Caco-2 (cell line): ENCODE data around the gene DCTN4. TPM values are rescaled to one million over a fixed set of nuclear protein-coding genes. Genes with fewer than 3 reads are reported as not detected.

Experiments used
- Bru-seq: library from RNA; stranded (reverse); fragments of 400-500 nt; gene quantifications from one replicate; lab custom pipeline; 2021; lab: Mats Ljungman, UMichigan
- BruChase-seq, 2 experiments: library from RNA; stranded (reverse); fragments of 400-500 nt; gene quantifications; one replicate each; lab custom pipeline; 2021; lab: Mats Ljungman, UMichigan
- BruUV-seq: library from RNA; stranded (reverse); fragments of 400-500 nt; replicated peaks from 2 replicates; lab custom pipeline; 2021; lab: Mats Ljungman, UMichigan
- CTCF ChIA-PET: fragments of 300-600 bp; sonication (Branson Sonifier 250); formaldehyde crosslinking; loops from one replicate; lab custom pipeline; 2022; ENCODE audit warnings: antibody characterized with exemption; lab: Charles Lee
- POLR2A ChIA-PET: fragments of 300-600 bp; sonication (Branson Sonifier 250); formaldehyde crosslinking; loops from one replicate; lab custom pipeline; 2022; ENCODE audit warnings: antibody characterized with exemption; lab: Charles Lee
- DNase-seq, 2 experiments: peaks; one replicate each; pipeline versions ENCODE4 v3.0.0 to v3.0.0-alpha.2; 2020 to 2022
- H3K27me3 ChIP-seq: replicated peaks from 2 replicates; pipeline ENCODE4 v1.6.0; 2011; ENCODE audit warnings: low read length; ENCODE audit not compliant: control insufficient read depth, insufficient read depth
- H3K36me3 ChIP-seq: 2 replicates; pipeline ENCODE4 v1.5.1; 2011; ENCODE audit warnings: low read length; ENCODE audit not compliant: control insufficient read depth, insufficient read depth
- H3K4me1 ChIP-seq: fragments of 250-450 bp; sonication (Bioruptor Pico); 2 replicates; pipeline ENCODE4 v1.5.1; 2020; ENCODE audit warnings: mild to moderate bottlenecking
- H3K4me3 ChIP-seq: 2 replicates; pipeline ENCODE4 v1.5.1; 2011; ENCODE audit warnings: low read depth, mild to moderate bottlenecking, control low read depth, low read length
- H3K9me3 ChIP-seq: fragments of 250-450 bp; sonication (Bioruptor Pico); 2 replicates; pipeline ENCODE4 v1.5.1; 2020; ENCODE audit warnings: mild to moderate bottlenecking, moderate library complexity
- H3K27ac Mint-ChIP-seq: one replicate; pipeline ENCODE4 v1.8.0; 2022; ENCODE audit warnings: mixed read lengths; ENCODE audit not compliant: unreplicated experiment
- H3K27me3 Mint-ChIP-seq: one replicate; pipeline ENCODE4 v1.8.0; 2022; ENCODE audit warnings: mixed read lengths; ENCODE audit not compliant: insufficient read depth, unreplicated experiment
- H3K36me3 Mint-ChIP-seq: one replicate; pipeline ENCODE4 v1.8.0; 2022; ENCODE audit warnings: mild to moderate bottlenecking, mixed read lengths; ENCODE audit not compliant: insufficient read depth, unreplicated experiment
- H3K4me1 Mint-ChIP-seq: one replicate; pipeline ENCODE4 v1.8.0; 2022; ENCODE audit warnings: low read depth, mixed read lengths; ENCODE audit not compliant: unreplicated experiment
- H3K4me3 Mint-ChIP-seq: one replicate; pipeline ENCODE4 v1.8.0; 2022; ENCODE audit warnings: mild to moderate bottlenecking, moderate library complexity, mixed read lengths; ENCODE audit not compliant: unreplicated experiment
- H3K9me3 Mint-ChIP-seq: one replicate; pipeline ENCODE4 v1.8.0; 2022; ENCODE audit warnings: mixed read lengths; ENCODE audit not compliant: unreplicated experiment
- intact Hi-C: fragments of 100-400 bp; cut with micrococcal nuclease; formaldehyde crosslinking; loops from one replicate; pipeline ENCODE4 v1.10.0; 2022; ENCODE audit not compliant: unreplicated experiment
- long read RNA-seq: library from polyadenylated mRNA; stranded (forward); transcript quantifications from one replicate; pipeline ENCODE4 v2.0.0, GENCODE V29; 2022
- total RNA-seq: library from RNA; stranded (reverse); gene quantifications from 2 replicates; pipeline ENCODE4 v1.2.3, GENCODE V29; 2022
- TF ChIP-seq, protein P1 (sequence below), 2 experiments: fragments of 200-600 bp in 1 of 2; IDR thresholded peaks; 1 replicate in 1 of 2; 2 replicates in 1 of 2; pipeline versions ENCODE4 v1.5.1 to v1.8.0; 2011 to 2022; ENCODE audit warnings: antibody characterized with exemption in 1 of 2, control low read depth in 1 of 2, inconsistent platforms in 1 of 2, low read depth in 1 of 2, low read length in 1 of 2, mild to moderate bottlenecking in 1 of 2, moderate library complexity in 1 of 2; ENCODE audit not compliant: insufficient read depth in 1 of 2, severe bottlenecking in 1 of 2, unreplicated experiment in 1 of 2

DCTN4 gene
- total RNA-seq (55.8 and 62.2 TPM in 2 replicates), Bru-seq, nascent RNA (percentile 92 among the genes with signal in this experiment), BruChase-seq, experiment 1, labeled RNA remaining after a 2-hour chase (percentile 90 among the genes with signal in this experiment), BruChase-seq, experiment 2, labeled RNA remaining after a 6-hour chase (percentile 88 among the genes with signal in this experiment)
- long read RNA-seq, full-length matches to known transcripts: 12 of 33 reads
- long read RNA-seq, partial matches to known transcripts: 4 of 33 reads
- long read RNA-seq, other reads (novel, unspliced or antisense): 17 of 33 reads

DNA sequence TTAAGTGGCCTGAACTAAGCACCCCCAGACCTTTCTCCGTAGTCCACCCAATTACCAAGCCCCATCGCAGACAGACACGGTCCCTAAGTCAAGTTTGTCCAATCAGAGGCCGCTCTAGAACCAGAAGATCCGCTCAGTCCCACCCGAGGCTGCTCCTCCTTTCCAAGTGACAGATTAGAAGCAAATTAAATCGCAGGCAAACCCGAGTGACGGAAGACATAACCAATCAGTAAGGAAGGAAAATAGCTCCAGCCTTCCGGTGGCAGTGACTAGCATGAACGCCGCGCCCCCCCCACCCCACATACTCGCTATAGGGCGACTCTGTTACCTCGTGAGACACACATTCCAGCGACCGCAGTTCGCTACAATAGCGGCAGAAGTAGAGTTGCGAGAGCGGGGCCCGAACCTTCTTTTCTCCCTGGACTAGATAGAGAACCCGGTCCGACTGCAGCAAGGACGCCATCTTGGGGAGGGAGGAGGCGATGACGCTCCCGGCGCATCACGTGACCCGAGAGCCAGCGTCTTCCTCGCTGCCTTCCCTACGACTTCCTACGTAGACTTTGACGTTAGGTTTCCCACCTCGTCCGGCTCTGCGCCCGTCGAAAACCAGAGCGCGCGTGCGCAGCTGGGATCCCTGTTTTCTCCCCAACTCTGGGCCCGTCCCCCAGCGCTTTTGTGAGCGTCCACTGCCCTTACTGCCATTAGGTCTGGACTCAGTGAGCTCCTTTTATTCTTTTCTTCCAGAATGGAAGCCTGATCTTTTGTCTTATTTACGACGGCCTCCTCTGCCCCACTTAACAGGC lies at the start of gene DCTN4:
TSS of gene DCTN4 (minus strand) at position 487 of the 803 bp plus-strand sequence. CDS start at position 463, 24 bp downstream.
- ChIA-PET CTCF (interaction anchor here (0.8 to 1.3 kb wide), 7 partner anchors 20 to 88 kb away, joined by 3 to 10 read pairs (median 4); partner anchors contain the start of genes RBM22 and SMIM3), POLR2A (interaction anchor here (0.5 to 2.5 kb wide), 9 partner anchors 20 to 999 kb away, joined by 3 to 26 read pairs (median 4); partner anchors contain the start of genes GM2A, RBM22, RPS14 and SMIM3)
- BruUV-seq: no TSS peak
- peaks cover 7% of the 10 kb centered on the region for H3K9me3 Mint-ChIP-seq
- TF ChIP-seq, protein P1, sequence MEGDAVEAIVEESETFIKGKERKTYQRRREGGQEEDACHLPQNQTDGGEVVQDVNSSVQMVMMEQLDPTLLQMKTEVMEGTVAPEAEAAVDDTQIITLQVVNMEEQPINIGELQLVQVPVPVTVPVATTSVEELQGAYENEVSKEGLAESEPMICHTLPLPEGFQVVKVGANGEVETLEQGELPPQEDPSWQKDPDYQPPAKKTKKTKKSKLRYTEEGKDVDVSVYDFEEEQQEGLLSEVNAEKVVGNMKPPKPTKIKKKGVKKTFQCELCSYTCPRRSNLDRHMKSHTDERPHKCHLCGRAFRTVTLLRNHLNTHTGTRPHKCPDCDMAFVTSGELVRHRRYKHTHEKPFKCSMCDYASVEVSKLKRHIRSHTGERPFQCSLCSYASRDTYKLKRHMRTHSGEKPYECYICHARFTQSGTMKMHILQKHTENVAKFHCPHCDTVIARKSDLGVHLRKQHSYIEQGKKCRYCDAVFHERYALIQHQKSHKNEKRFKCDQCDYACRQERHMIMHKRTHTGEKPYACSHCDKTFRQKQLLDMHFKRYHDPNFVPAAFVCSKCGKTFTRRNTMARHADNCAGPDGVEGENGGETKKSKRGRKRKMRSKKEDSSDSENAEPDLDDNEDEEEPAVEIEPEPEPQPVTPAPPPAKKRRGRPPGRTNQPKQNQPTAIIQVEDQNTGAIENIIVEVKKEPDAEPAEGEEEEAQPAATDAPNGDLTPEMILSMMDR (IDR thresholded peaks at IDR 0.05; ENCODE audit: insufficient read depth in 1 of 2, low read depth in 1 of 2, low read length in 1 of 2, severe bottlenecking in 1 of 2, unreplicated experiment in 1 of 2): no peak
- peaks cover 7% of the 10 kb centered on the region for H3K4me1 ChIP-seq
- peaks cover 8% of the 10 kb centered on the region for H3K4me1 Mint-ChIP-seq
- intact Hi-C loops: loop anchor here (1.0 to 10.0 kb wide), 3 partner anchors 18 to 304 kb away; partner anchors contain the start of gene SMIM3
- peak within 1 kb of the TSS; percentile 67 for H3K4me3 ChIP-seq
- H3K4me3 Mint-ChIP-seq: no peak within 1 kb of the TSS
- H3K27me3 ChIP-seq: no peaks in the 10 kb centered on the region
- DNase-seq: peak; percentile 94 to 97
- H3K36me3 ChIP-seq: peaks cover 6% of the 10 kb centered on the region
- peaks cover 30% of the 10 kb centered on the region for H3K36me3 Mint-ChIP-seq
- no peaks in the 10 kb centered on the region; the same call in 1 of the 2 replicates for H3K9me3 ChIP-seq
- H3K27ac Mint-ChIP-seq: no peak within 1 kb of the TSS
- H3K27me3 Mint-ChIP-seq: no peaks in the 10 kb centered on the region

DNA sequence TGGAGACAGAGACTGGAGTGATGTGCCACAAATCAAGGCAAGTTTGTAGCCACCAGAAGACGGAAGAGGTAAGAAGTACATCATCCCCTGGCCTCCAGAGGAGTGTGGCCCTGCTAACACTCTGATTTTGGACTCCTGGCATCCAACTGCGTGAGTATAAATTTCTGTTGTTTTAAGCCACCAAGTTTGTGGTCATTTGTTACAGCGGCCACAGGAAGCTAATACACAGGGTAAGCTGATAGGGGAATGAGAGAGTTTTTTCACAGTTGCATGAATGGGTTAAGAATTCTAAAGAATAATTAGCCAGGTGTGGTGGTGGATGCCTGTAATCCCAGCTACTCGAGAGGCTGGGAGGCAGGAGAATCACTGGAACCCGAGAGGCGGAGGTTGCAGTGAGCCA lies 45.6 kb upstream of the DCTN4 start:
- Mint-ChIP-seq H3K9me3 (peaks cover 59% of the 10 kb centered on the region), H3K27ac (no peak overlapping the region), H3K36me3 (peaks cover 6% of the 10 kb centered on the region), H3K4me1 (peaks cover 15% of the 10 kb centered on the region), H3K27me3 (no peaks in the 10 kb centered on the region), H3K4me3 (no peak overlapping the region)
- Histone ChIP-seq H3K27me3 (no peaks in the 10 kb centered on the region), H3K4me3 (no peak overlapping the region), H3K4me1 (peaks cover 17% of the 10 kb centered on the region), H3K36me3 (no peaks in the 10 kb centered on the region), H3K9me3 (peaks cover 3% of the 10 kb centered on the region; the same call in 1 of the 2 replicates)
- POLR2A ChIA-PET: no interaction called here
- intact Hi-C loops: loop anchor here (5.0 to 10.0 kb wide), 2 partner anchors 198 to 360 kb away; no protein-coding TSS in a partner anchor
- DNase-seq: no peak
- no TSS peak for BruUV-seq
- TF ChIP-seq, protein P1 (IDR thresholded peaks at IDR 0.05; ENCODE audit: insufficient read depth in 1 of 2, low read depth in 1 of 2, low read length in 1 of 2, severe bottlenecking in 1 of 2, unreplicated experiment in 1 of 2): no peak
- CTCF ChIA-PET: interaction anchor here (0.8 kb wide), 1 partner anchor 24 kb away, joined by 3 read pairs; no protein-coding TSS in a partner anchor
